Cardiac muscle cell (in vitro differentiated cells and primary cell): ENCODE data around the gene HOXD9. TPM values are rescaled to one million over a fixed set of nuclear protein-coding genes. Genes with fewer than 3 reads are reported as not detected.

ENCODE experiments used
- DNase-seq, 2 donors: peaks; one replicate each; pipeline versions ENCODE4 v3.0.0 to v3.0.0-alpha.2; 2010 to 2017; ENCODE audit warnings: low read depth in 1 of 2, low spot score in 1 of 2
- H3K27ac ChIP-seq: fragments of 200-600 bp; sonication (generic); 2 replicates; pipeline ENCODE4 v1.5.1; 2016
- H3K27me3 ChIP-seq: fragments of 200-600 bp; sonication (generic); 2 replicates; pipeline ENCODE4 v1.6.0; 2016; ENCODE audit warnings: control low read depth
- H3K36me3 ChIP-seq: fragments of 200-600 bp; sonication (generic); 2 replicates; pipeline ENCODE4 v1.5.1; 2016; ENCODE audit warnings: control low read depth
- H3K4me1 ChIP-seq: fragments of 200-600 bp; sonication (generic); 2 replicates; pipeline ENCODE4 v1.8.1; 2017; ENCODE audit warnings: low read depth, mild to moderate bottlenecking, mixed run types
- H3K4me3 ChIP-seq: fragments of 200-600 bp; sonication (generic); 2 replicates; pipeline ENCODE4 v1.5.1; 2016; ENCODE audit warnings: mild to moderate bottlenecking
- H3K9me3 ChIP-seq: fragments of 200-600 bp; sonication (generic); 2 replicates; pipeline ENCODE4 v1.5.1; 2017; ENCODE audit warnings: low read depth, mild to moderate bottlenecking, control low read depth
- polyA plus RNA-seq: library from polyadenylated mRNA; unstranded; fragments of >200 nt; fragmentation: Nextera tagmentation; extraction: Ambion mirVana; gene quantifications from 2 replicates; pipeline ENCODE4 v1.2.1, GENCODE V29; 2016
- total RNA-seq: library from RNA; depleted of rRNA; stranded (reverse); fragments of >200 nt; gene quantifications from 2 replicates; pipeline ENCODE4 v1.2.3, GENCODE V29; 2016
- TF ChIP-seq, protein P1 (sequence below): IDR thresholded peaks from 2 replicates; pipeline ENCODE4 v1.5.1; 2012; ENCODE audit warnings: low read depth, mild to moderate bottlenecking, low read length

HOXD9 gene
- total and polyA plus RNA-seq, 2 experiments from 2014 or later = not detected

- Histone ChIP-seq H3K4me3 (no peak overlapping the region), H3K27me3 (peaks cover 100% of the 10 kb centered on the region), H3K9me3 (no peaks in the 10 kb centered on the region), H3K36me3 (no peaks in the 10 kb centered on the region), H3K27ac (no peak overlapping the region), H3K4me1 (no peaks in the 10 kb centered on the region)
- no peak for DNase-seq
- TF ChIP-seq, protein P1, sequence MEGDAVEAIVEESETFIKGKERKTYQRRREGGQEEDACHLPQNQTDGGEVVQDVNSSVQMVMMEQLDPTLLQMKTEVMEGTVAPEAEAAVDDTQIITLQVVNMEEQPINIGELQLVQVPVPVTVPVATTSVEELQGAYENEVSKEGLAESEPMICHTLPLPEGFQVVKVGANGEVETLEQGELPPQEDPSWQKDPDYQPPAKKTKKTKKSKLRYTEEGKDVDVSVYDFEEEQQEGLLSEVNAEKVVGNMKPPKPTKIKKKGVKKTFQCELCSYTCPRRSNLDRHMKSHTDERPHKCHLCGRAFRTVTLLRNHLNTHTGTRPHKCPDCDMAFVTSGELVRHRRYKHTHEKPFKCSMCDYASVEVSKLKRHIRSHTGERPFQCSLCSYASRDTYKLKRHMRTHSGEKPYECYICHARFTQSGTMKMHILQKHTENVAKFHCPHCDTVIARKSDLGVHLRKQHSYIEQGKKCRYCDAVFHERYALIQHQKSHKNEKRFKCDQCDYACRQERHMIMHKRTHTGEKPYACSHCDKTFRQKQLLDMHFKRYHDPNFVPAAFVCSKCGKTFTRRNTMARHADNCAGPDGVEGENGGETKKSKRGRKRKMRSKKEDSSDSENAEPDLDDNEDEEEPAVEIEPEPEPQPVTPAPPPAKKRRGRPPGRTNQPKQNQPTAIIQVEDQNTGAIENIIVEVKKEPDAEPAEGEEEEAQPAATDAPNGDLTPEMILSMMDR = no peak
These were observed 1.9 kb upstream of the HOXD9 start for GRCh38 chr2:176120364-176121189.

GRCh38 chr2:176121190-176122051 lies 1.1 kb upstream of the HOXD9 start:
- peaks cover 100% of the 10 kb centered on the region for H3K27me3 ChIP-seq
- TF ChIP-seq, protein P1 = no peak
- no peaks in the 10 kb centered on the region for H3K9me3 ChIP-seq
- H3K27ac ChIP-seq = no peak overlapping the region
- DNase-seq = no peak
- no peak overlapping the region for H3K4me3 ChIP-seq
- no peaks in the 10 kb centered on the region for H3K36me3 ChIP-seq
- H3K4me1 ChIP-seq = no peaks in the 10 kb centered on the region

- DNase-seq = no peak
- TF ChIP-seq, protein P1 = no peak
- H3K4me1 ChIP-seq = no peaks in the 10 kb centered on the region
- H3K36me3 ChIP-seq = no peaks in the 10 kb centered on the region
- H3K9me3 ChIP-seq = no peaks in the 10 kb centered on the region
- H3K27ac ChIP-seq = no peak overlapping the region
- H3K27me3 ChIP-seq = peaks cover 100% of the 10 kb centered on the region
- H3K4me3 ChIP-seq = peak overlapping the region; percentile 30
These were observed 352 bp upstream of the HOXD9 start for GRCh38 chr2:176122052-176122682.

GRCh38 chr2:176123411-176124109 lies 1.0 kb downstream of the HOXD9 start:
- no peak overlapping the region for H3K27ac ChIP-seq
- H3K9me3 ChIP-seq = no peaks in the 10 kb centered on the region
- TF ChIP-seq, protein P1 = no peak
- peak overlapping the region; percentile 30 for H3K4me3 ChIP-seq
- no peaks in the 10 kb centered on the region for H3K36me3 ChIP-seq
- H3K27me3 ChIP-seq = peaks cover 100% of the 10 kb centered on the region
- H3K4me1 ChIP-seq = no peaks in the 10 kb centered on the region
- no peak for DNase-seq
